ENCODE data around the gene PRXL2A. TPM values are rescaled to one million over a fixed set of nuclear protein-coding genes. Genes with fewer than 3 reads are reported as not detected.
A peak's percentile ranks its signal among the peaks of the same experiment; 100 is the strongest.
"Not testable (repeated sequence)": the region's sequence is repeated elsewhere in the genome, so short reads cannot be mapped to it uniquely, and the experiment has no call there.

Gene PRXL2A
- total RNA-seq, 1 donor from 2014 or later, result 72.4 TPM

- no peak for DNase-seq (ENCODE audit: low read depth)
- no peaks in the 10 kb centered on the region for H3K36me3 ChIP-seq (ENCODE audit: control insufficient read depth, insufficient read depth, low read length)
- H3K27me3 ChIP-seq (ENCODE audit: control insufficient read depth, insufficient read depth, low read length), result no peaks in the 10 kb centered on the region
- TF ChIP-seq CTCF (IDR thresholded peaks at IDR 0.05; ENCODE audit: insufficient read depth, low read length, poor library complexity, severe bottlenecking), result no peak
- H3K4me3 ChIP-seq (ENCODE audit: low read depth, low read length), result no peak overlapping the region
These were observed 66.6 kb downstream of the PRXL2A start for GRCh38 chr10:80474941-80475340.

DNA sequence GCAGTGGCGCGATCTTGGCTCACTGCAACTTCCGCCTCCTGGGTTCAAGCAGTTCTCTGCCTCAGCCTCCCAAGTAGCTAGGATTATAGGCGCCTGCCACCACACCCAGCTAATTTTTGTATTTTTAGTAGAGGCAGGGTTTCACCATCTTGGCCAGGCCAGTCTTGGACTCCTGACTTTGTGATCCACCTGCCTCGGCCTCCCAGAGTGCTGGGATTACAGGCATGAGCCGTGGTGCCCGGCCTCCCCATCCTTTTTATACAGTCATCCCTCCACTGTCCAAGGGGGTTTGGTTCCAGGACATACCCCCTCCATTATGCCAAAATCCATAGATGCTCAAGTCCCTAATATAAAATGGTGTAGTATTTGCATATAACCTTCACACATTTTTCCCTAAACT is 67.3 kb downstream of the PRXL2A start:
- DNase-seq (ENCODE audit: low read depth); H3K4me3 ChIP-seq (ENCODE audit: low read depth, low read length); H3K36me3 ChIP-seq (ENCODE audit: control insufficient read depth, insufficient read depth, low read length); H3K27me3 ChIP-seq (ENCODE audit: control insufficient read depth, insufficient read depth, low read length): not testable (repeated sequence)

DNA sequence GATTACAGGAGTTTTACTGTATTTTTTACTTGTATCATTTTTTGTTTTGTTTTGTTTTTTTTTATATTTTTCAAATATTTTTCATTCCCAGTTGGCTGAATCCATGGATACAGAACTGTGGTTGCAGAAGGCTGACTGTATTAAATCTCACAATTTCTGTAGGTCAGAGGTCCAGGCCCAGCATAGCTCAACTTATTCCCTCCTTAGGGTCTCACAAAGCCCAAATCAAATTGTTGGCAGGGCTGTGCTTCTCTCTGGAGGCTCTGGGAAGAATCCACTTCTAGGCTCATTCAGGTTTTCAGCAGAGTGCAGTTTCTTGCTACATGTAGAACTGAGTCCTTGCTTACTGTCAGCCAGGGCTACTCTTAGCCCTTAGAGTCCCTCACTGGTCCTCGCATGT is 68.3 kb downstream of the PRXL2A start:
- Histone ChIP-seq H3K36me3 (ENCODE audit: control insufficient read depth, insufficient read depth, low read length) (no peaks in the 10 kb centered on the region), H3K4me3 (ENCODE audit: low read depth, low read length) (no peak overlapping the region), H3K27me3 (ENCODE audit: control insufficient read depth, insufficient read depth, low read length) (no peaks in the 10 kb centered on the region)
- DNase-seq (ENCODE audit: low read depth), result no peak
- TF ChIP-seq CTCF (IDR thresholded peaks at IDR 0.05; ENCODE audit: insufficient read depth, low read length, poor library complexity, severe bottlenecking), result no peak

DNA sequence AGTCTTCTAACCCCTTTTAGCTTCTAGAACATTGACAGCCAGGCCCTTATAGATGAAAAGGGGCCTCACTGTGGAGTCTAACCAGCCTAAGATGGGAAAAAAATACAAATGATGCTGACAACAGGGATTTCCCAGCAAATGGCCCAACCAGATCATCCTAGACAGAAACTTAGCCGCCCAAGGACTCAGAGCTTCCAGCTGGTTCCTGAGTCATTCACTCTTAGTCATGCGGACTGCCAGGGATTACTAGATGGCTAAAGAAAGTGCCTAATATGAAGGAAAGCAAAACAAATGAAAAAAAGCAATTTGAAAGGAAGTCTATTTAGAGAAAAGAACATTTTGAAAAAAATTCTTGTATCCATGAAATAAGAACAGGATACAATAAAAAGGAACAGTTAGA is 69.5 kb downstream of the PRXL2A start:
- H3K36me3 ChIP-seq (ENCODE audit: control insufficient read depth, insufficient read depth, low read length), result no peaks in the 10 kb centered on the region
- DNase-seq (ENCODE audit: low read depth), result peak; percentile 89

GRCh38 chr10:80480373-80480772 is 72.0 kb downstream of the PRXL2A start:
- H3K4me3 ChIP-seq (ENCODE audit: low read depth, low read length); H3K27me3 ChIP-seq (ENCODE audit: control insufficient read depth, insufficient read depth, low read length); H3K36me3 ChIP-seq (ENCODE audit: control insufficient read depth, insufficient read depth, low read length); DNase-seq (ENCODE audit: low read depth): not testable (repeated sequence)

More for the DNA sequence above, 69.5 kb downstream of the PRXL2A start:
- TF ChIP-seq CTCF (IDR thresholded peaks at IDR 0.05; ENCODE audit: insufficient read depth, low read length, poor library complexity, severe bottlenecking), result no peak
- Histone ChIP-seq H3K4me3 (ENCODE audit: low read depth, low read length) (no peak overlapping the region), H3K27me3 (ENCODE audit: control insufficient read depth, insufficient read depth, low read length) (no peaks in the 10 kb centered on the region)

GRCh38 chr10:80480852-80481251 is 72.5 kb downstream of the PRXL2A start:
- H3K4me3 ChIP-seq (ENCODE audit: low read depth, low read length), result no peak overlapping the region
- H3K36me3 ChIP-seq (ENCODE audit: control insufficient read depth, insufficient read depth, low read length), result no peaks in the 10 kb centered on the region
- no peak for TF ChIP-seq CTCF (IDR thresholded peaks at IDR 0.05; ENCODE audit: insufficient read depth, low read length, poor library complexity, severe bottlenecking)
- no peaks in the 10 kb centered on the region for H3K27me3 ChIP-seq (ENCODE audit: control insufficient read depth, insufficient read depth, low read length)
- no peak for DNase-seq (ENCODE audit: low read depth)

DNA sequence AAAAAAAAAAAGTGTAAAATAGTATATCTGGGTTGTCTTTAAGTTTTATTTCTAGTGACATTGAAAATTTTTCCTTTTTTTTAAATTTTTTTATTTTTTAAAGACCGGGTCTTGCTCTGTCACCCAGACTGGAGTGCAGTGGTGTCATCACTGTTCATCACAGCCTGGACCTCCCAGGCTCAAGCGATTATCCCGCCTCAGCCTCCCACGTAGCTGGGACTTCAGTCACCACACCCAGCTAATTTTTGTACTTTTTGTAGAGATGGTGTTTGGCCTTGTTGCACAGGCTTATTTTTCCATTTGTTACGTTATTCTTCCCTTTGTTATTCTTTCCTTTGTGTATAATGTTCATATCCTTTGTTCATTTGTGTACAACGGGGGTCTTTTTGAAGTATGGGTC is 75.9 kb downstream of the PRXL2A start:
- no peak for TF ChIP-seq CTCF (IDR thresholded peaks at IDR 0.05; ENCODE audit: insufficient read depth, low read length, poor library complexity, severe bottlenecking)
- H3K36me3 ChIP-seq (ENCODE audit: control insufficient read depth, insufficient read depth, low read length), result peaks cover under 1% of the 10 kb centered on the region
- no peak for DNase-seq (ENCODE audit: low read depth)

More for the DNA sequence above, 75.9 kb downstream of the PRXL2A start:
- no peak overlapping the region for H3K4me3 ChIP-seq (ENCODE audit: low read depth, low read length)
- H3K27me3 ChIP-seq (ENCODE audit: control insufficient read depth, insufficient read depth, low read length), result no peaks in the 10 kb centered on the region

Data from kidney epithelial cell (primary cell).